B cell (primary cell): ENCODE data around the gene THADA. TPM values are rescaled to one million over a fixed set of nuclear protein-coding genes. Genes with fewer than 3 reads are reported as not detected.

Source experiments
- ATAC-seq: fragments of 200-7000 bp; cut with Tn5 transposase; one replicate; pipeline ENCODE4 v1.10.0; 2021; ENCODE audit warnings: low read depth, mild to moderate bottlenecking, moderate number of reproducible peaks, moderate library complexity
- CTCF ChIA-PET: fragments of 350-600 bp; sonication (Branson Sonifier 250); formaldehyde crosslinking; loops from one replicate; lab custom pipeline; 2021; ENCODE audit warnings: antibody characterized with exemption, inconsistent platforms; lab: Charles Lee
- POLR2A ChIA-PET: fragments of 350-600 bp; sonication (Branson Sonifier 250); formaldehyde crosslinking; loops from one replicate; lab custom pipeline; 2021; ENCODE audit warnings: antibody characterized with exemption; lab: Charles Lee
- DNase-seq: peaks from one replicate; pipeline ENCODE4 v3.0.0; 2013
- H2AFZ ChIP-seq: 2 replicates; pipeline ENCODE4 v1.6.1; 2012; ENCODE audit warnings: mild to moderate bottlenecking, low read depth, low read length; ENCODE audit not compliant: insufficient read depth, poor library complexity, severe bottlenecking
- H3K27ac ChIP-seq, 2 donors: 1 replicate in 1 of 2; 2 replicates in 1 of 2; pipeline ENCODE4 v1.5.1; 2012 to 2013; ENCODE audit warnings: low read length in 2 of 2, mild to moderate bottlenecking in 2 of 2, moderate library complexity in 1 of 2
- H3K27me3 ChIP-seq, 4 experiments: fragments of 200-600 bp in 1 of 4; sonication (generic) in 1 of 4; replicated peaks in 1 of 4; 1 replicate in 2 of 4; 2 replicates in 2 of 4; pipeline versions ENCODE4 v1.6.1 to v1.7.0; 2013 to 2016; ENCODE audit warnings: low read length in 3 of 4, mild to moderate bottlenecking in 2 of 4, mixed read lengths in 1 of 4, moderate library complexity in 1 of 4; ENCODE audit not compliant: insufficient read depth in 4 of 4, control insufficient read depth in 3 of 4; ENCODE audit errors: control extremely low read depth in 1 of 4
- H3K36me3 ChIP-seq, 2 experiments: replicated peaks in 1 of 2; 1 replicate in 1 of 2; 2 replicates in 1 of 2; pipeline versions ENCODE4 v1.6.1 to v1.7.1; 2013; ENCODE audit warnings: low read length in 1 of 2; ENCODE audit not compliant: insufficient read depth in 2 of 2, control insufficient read depth in 1 of 2; ENCODE audit errors: control extremely low read depth in 1 of 2, extremely low read depth in 1 of 2
- H3K4me1 ChIP-seq, 2 donors: fragments of 200-600 bp in 1 of 2; sonication (generic) in 1 of 2; 1 replicate in 1 of 2; 2 replicates in 1 of 2; pipeline versions ENCODE4 v1.5.1 to v1.6.1; 2013 to 2017; ENCODE audit warnings: low read length in 2 of 2; ENCODE audit not compliant: control insufficient read depth in 2 of 2, insufficient read depth in 2 of 2
- H3K4me2 ChIP-seq: replicated peaks from 2 replicates; pipeline ENCODE3; 2012; ENCODE audit warnings: mild to moderate bottlenecking, low read depth, low read length; ENCODE audit not compliant: poor library complexity, severe bottlenecking
- H3K4me3 ChIP-seq, 5 experiments: fragments of 200-600 bp in 1 of 5; sonication (generic) in 1 of 5; 1 replicate in 3 of 5; 2 replicates in 2 of 5; pipeline versions ENCODE4 v1.5.1 to v1.7.0; 2011 to 2016; ENCODE audit warnings: low read length in 4 of 5, mild to moderate bottlenecking in 4 of 5, low read depth in 2 of 5, control low read depth in 1 of 5, moderate library complexity in 1 of 5; ENCODE audit not compliant: insufficient read depth in 1 of 5; ENCODE audit errors: control extremely low read depth in 1 of 5, extremely low read depth in 1 of 5
- H3K79me2 ChIP-seq: fragments of 200-600 bp; sonication (generic); one replicate; pipeline ENCODE4 v1.6.0; 2016; ENCODE audit warnings: low read length; ENCODE audit not compliant: control insufficient read depth, insufficient read depth
- H3K9ac ChIP-seq: fragments of 200-600 bp; sonication (generic); 2 replicates; pipeline ENCODE4 v1.6.1; 2017; ENCODE audit warnings: mild to moderate bottlenecking, low read length, moderate library complexity
- H3K9me3 ChIP-seq, 3 donors: one replicate each; pipeline versions ENCODE4 v1.6.1 to v1.7.1; 2013; ENCODE audit warnings: low read length in 2 of 3; ENCODE audit not compliant: control insufficient read depth in 2 of 3, insufficient read depth in 1 of 3; ENCODE audit errors: control extremely low read depth in 1 of 3
- H4K20me1 ChIP-seq: 2 replicates; pipeline ENCODE4 v1.6.0; 2012; ENCODE audit warnings: mild to moderate bottlenecking, low read length; ENCODE audit not compliant: insufficient read depth, control insufficient read depth, poor library complexity, severe bottlenecking
- H3K27ac Mint-ChIP-seq: one replicate; pipeline ENCODE4 v1.8.0; 2021; ENCODE audit warnings: mixed read lengths
- H3K27me3 Mint-ChIP-seq: one replicate; pipeline ENCODE4 v1.8.0; 2021; ENCODE audit warnings: mixed read lengths
- H3K4me1 Mint-ChIP-seq: one replicate; pipeline ENCODE4 v1.8.0; 2021; ENCODE audit warnings: mixed read lengths
- H3K4me3 Mint-ChIP-seq: one replicate; pipeline ENCODE4 v1.8.0; 2021; ENCODE audit warnings: mixed read lengths
- H3K9me3 Mint-ChIP-seq: one replicate; pipeline ENCODE4 v1.8.0; 2022; ENCODE audit warnings: mixed read lengths; ENCODE audit not compliant: insufficient read depth
- EZH2 ChIP-seq: IDR thresholded peaks from 2 replicates; pipeline ENCODE4 v1.6.1; 2012; ENCODE audit warnings: borderline replicate concordance, low read depth, mild to moderate bottlenecking, moderate library complexity, low read length; ENCODE audit not compliant: insufficient read depth, poor library complexity, severe bottlenecking
- WGBS: methylation state at CpG from one replicate; pipeline ENCODE4 v1.1.5; 2013; ENCODE audit warnings: missing lambda C conversion rate; ENCODE audit not compliant: insufficient coverage; 5-methylcytosine and 5-hydroxymethylcytosine counted together
- intact Hi-C: fragments of 100-400 bp; cut with micrococcal nuclease; formaldehyde crosslinking; loops from one replicate; pipeline ENCODE4 v1.10.0; 2022
- polyA plus RNA-seq: library from polyadenylated mRNA; depleted of rRNA; stranded (reverse); fragments of >200 nt; gene quantifications from 2 replicates; pipeline ENCODE4 v1.2.3, GENCODE V29; 2012
- total RNA-seq, 2 donors: library from RNA; stranded (reverse); fragments of 120-200 nt in 1 of 2; gene quantifications; 1 replicate in 1 of 2; 2 replicates in 1 of 2; pipeline versions ENCODE4 v1.2.3 to v1.2.4, GENCODE V29; 2013 to 2022
- TF ChIP-seq, protein P1 (sequence below): fragments of 200-600 bp; IDR thresholded peaks from one replicate; pipeline ENCODE4 v1.8.0; 2022; ENCODE audit warnings: antibody characterized with exemption, mild to moderate bottlenecking

Gene THADA
- total and polyA plus RNA-seq, 2 donors (not counting 1 experiment from before 2014, with no cell fraction given) = 17.6 to 48.5 TPM

DNA sequence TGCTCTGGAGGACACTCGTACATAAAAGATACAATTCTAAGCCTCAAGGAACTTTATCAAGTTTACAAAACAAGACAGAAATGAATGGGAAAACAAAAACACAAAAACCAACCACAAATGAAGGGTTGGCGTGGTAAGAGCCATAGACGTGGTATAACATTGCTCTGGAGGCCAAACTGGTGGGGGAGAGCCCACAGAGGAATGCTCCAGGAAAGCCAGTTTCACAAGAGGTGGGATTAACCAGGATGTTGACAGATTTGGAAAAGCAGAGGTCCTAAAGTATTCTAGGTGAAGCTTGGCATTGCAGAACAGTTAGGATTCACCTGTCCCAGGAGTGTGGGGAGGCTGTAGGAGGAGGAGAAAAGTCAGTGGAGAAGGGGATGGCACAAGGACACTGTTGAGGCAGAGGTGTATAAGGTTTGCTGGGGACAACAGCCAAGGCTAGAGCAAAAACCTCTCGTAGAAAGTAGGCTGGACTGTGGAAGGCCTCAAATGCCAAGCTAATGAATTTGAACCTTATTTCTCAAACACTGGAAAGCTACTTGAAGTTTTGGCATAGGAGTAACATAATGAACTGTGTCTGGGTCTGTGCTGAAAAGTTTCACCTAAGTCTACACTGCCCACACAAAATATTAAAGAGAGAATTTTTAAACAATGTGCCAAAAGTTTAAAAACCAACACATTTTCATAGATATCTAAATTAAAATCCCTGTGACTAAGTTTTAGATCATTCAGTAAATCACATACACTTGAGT is 135.1 kb downstream of the THADA start:
- no peaks in the 10 kb centered on the region for H3K9me3 Mint-ChIP-seq
- Histone ChIP-seq H2AFZ (no peak overlapping the region), H3K27ac (no peak overlapping the region), H3K9ac (no peak overlapping the region), H3K36me3 (no peaks in the 10 kb centered on the region), H4K20me1 (no peaks in the 10 kb centered on the region), H3K79me2 (no peaks in the 10 kb centered on the region), H3K4me3 (no peak overlapping the region), H3K9me3 (no peaks in the 10 kb centered on the region), H3K4me2 (no peak overlapping the region), H3K4me1 (peaks cover 12 to 17% of the 10 kb centered on the region in 2 donors), H3K27me3 (no peaks in the 10 kb centered on the region)
- 95% methylated on average over 3 of the region's 4 CpGs for WGBS
- ChIA-PET CTCF (interaction anchor here (0.8 to 2.0 kb wide), 3 partner anchors 23 to 513 kb away, joined by 3 to 5 read pairs (median 3); no protein-coding TSS in a partner anchor), POLR2A (no interaction called here)
- no peak overlapping the region for H3K4me3 Mint-ChIP-seq
- H3K27me3 Mint-ChIP-seq = no peaks in the 10 kb centered on the region
- intact Hi-C loops = no loop called here
- H3K27ac Mint-ChIP-seq = no peak overlapping the region
- DNase-seq (no peak), ATAC-seq (no peak)
- H3K4me1 Mint-ChIP-seq = peaks cover 28% of the 10 kb centered on the region
- TF ChIP-seq EZH2 = no peak
- TF ChIP-seq, protein P1, sequence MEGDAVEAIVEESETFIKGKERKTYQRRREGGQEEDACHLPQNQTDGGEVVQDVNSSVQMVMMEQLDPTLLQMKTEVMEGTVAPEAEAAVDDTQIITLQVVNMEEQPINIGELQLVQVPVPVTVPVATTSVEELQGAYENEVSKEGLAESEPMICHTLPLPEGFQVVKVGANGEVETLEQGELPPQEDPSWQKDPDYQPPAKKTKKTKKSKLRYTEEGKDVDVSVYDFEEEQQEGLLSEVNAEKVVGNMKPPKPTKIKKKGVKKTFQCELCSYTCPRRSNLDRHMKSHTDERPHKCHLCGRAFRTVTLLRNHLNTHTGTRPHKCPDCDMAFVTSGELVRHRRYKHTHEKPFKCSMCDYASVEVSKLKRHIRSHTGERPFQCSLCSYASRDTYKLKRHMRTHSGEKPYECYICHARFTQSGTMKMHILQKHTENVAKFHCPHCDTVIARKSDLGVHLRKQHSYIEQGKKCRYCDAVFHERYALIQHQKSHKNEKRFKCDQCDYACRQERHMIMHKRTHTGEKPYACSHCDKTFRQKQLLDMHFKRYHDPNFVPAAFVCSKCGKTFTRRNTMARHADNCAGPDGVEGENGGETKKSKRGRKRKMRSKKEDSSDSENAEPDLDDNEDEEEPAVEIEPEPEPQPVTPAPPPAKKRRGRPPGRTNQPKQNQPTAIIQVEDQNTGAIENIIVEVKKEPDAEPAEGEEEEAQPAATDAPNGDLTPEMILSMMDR = no peak

DNA sequence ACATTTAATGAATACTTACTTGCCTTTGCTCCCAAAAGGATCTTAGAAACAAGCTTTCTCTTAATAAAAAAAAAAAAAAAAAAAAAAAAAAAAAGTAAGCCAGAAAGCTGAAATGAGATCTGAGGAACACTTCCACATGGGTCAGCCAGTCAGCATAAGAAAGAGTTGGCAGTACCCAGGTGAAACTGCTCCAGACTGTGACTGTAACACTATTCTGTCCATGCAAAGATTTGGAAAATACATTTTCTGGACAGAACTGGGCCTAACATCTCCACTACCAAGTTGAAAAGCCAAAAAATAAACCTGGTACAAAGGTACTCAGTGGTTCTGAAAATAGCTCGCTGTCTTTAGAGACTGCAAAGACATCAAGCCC is 135.7 kb downstream of the THADA start:
- no peak for DNase-seq
- no peaks in the 10 kb centered on the region for H3K9me3 ChIP-seq
- H3K27me3 Mint-ChIP-seq = no peaks in the 10 kb centered on the region
- H3K27ac Mint-ChIP-seq = no peak overlapping the region
- no peak overlapping the region for H2AFZ ChIP-seq
- H3K4me1 Mint-ChIP-seq = peaks cover 28% of the 10 kb centered on the region
- no peaks in the 10 kb centered on the region for H3K9me3 Mint-ChIP-seq
- no peaks in the 10 kb centered on the region for H3K27me3 ChIP-seq
- no peak for TF ChIP-seq EZH2
- TF ChIP-seq, protein P1 = no peak
- intact Hi-C loops = no loop called here
- no peak overlapping the region for H3K27ac ChIP-seq
- H3K9ac ChIP-seq = no peak overlapping the region
- no peaks in the 10 kb centered on the region for H3K79me2 ChIP-seq
- POLR2A ChIA-PET = no interaction called here
- no peak overlapping the region for H3K4me3 ChIP-seq
- CTCF ChIA-PET = interaction anchor here (0.8 to 2.0 kb wide), 3 partner anchors 24 to 512 kb away, joined by 3 to 5 read pairs (median 3); no protein-coding TSS in a partner anchor
- ATAC-seq = no peak
- WGBS = no CpG with 5 or more reads among the region's 1 CpG
- H3K4me2 ChIP-seq = no peak overlapping the region
- no peaks in the 10 kb centered on the region for H3K36me3 ChIP-seq
- H3K4me3 Mint-ChIP-seq = no peak overlapping the region
- H4K20me1 ChIP-seq = no peaks in the 10 kb centered on the region
- peaks cover 12 to 17% of the 10 kb centered on the region in 2 donors for H3K4me1 ChIP-seq
